T-helper 1 cell (primary cell): ENCODE data around the gene KLHDC3.
A peak's percentile ranks its signal among the peaks of the same experiment; 100 is the strongest.

Experiments used
- DNase-seq, 5 donors: peaks; one replicate each; pipeline ENCODE4 v3.0.0-alpha.2; 2012 to 2020
- total RNA-seq, 4 donors: gene quantifications; one replicate each; lab custom pipeline; 2026; lab: John Stamatoyannopoulos, UW

KLHDC3 gene, protein sequence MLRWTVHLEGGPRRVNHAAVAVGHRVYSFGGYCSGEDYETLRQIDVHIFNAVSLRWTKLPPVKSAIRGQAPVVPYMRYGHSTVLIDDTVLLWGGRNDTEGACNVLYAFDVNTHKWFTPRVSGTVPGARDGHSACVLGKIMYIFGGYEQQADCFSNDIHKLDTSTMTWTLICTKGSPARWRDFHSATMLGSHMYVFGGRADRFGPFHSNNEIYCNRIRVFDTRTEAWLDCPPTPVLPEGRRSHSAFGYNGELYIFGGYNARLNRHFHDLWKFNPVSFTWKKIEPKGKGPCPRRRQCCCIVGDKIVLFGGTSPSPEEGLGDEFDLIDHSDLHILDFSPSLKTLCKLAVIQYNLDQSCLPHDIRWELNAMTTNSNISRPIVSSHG
- total RNA-seq = 22.8 to 39.9 (median 32.0) reads per million in 4 donors

DNA sequence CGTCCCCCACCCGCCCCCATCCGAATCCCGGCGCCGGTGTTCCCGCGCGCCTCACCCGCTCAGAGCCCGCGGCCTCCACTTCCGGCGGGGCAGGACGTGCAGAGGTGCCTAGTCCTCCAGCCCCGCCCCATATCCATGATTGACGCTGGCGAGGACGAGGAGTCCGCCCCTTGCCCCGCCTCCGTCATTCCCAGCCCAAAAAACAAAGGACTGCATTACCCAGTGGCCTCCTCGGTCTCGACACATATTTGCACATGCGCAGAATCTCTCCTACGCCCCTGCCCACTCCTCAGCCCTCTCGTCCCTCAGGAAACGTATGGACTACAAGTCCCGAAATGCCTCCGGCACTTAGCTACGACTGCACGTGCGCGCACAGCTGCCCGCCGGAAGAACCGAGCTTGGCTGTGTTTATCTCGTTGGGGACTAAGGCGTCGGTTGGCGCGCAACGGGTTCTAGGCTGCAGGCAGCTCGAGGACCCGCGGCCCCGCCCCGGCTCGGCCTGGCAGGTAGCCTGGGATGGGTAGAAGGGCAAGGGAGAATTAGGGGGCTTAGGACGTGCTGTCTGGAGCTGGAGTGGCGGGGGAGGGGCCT, at the start of gene KLHDC3, which contains the start of gene MEA1:
KLHDC3 (plus strand) TSS at position 407 of the 591 bp plus-strand sequence. CDS start 2,944 bp downstream, outside the sequence.
MEA1 (minus strand) TSS at position 104 of the 591 bp plus-strand sequence. CDS start 133 bp downstream, outside the sequence.
- DNase-seq = peak; percentile 97 to 100 (median 99)

DNA sequence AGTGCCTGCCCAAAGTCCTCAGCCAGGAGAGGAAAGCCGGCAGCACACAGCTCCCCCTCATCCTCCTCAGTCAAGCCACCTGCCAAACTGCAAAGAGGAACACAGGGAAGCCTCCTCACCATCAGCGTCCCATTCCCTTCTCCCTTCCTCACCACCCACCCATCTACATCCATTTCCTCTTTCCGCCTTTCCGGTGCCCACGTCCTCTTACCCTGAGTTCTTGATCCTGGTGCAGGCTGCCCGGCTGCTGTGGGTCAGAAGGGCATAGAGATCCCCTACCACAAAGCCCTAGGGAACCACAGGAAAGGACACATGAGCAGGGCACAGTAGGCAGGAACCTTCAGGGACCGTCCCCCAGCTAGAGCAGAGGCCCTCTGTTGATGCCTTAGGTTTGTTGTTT, 47.5 kb upstream of the KLHDC3 start:
- DNase-seq = no peak

DNA sequence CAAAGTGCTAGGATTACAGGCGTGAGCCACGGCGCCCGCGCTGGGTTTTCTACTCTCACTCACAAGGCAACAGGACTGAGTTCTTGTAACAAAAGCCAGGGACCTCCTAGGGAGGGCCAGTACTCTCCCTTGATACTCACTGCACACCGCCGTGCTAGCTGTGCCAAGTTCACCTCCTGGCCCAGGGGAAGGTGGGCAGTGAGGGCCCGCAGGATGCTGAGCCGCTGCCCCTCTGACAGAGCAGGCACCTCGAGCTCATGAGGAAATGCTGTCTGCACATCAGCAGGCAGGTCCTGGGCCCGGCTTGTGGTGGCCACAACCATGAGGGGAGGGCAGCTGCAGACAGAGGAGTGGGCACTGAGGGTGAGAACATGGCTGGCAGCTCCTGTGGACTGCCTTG, 46.8 kb upstream of the KLHDC3 start:
- no peak for DNase-seq

DNA sequence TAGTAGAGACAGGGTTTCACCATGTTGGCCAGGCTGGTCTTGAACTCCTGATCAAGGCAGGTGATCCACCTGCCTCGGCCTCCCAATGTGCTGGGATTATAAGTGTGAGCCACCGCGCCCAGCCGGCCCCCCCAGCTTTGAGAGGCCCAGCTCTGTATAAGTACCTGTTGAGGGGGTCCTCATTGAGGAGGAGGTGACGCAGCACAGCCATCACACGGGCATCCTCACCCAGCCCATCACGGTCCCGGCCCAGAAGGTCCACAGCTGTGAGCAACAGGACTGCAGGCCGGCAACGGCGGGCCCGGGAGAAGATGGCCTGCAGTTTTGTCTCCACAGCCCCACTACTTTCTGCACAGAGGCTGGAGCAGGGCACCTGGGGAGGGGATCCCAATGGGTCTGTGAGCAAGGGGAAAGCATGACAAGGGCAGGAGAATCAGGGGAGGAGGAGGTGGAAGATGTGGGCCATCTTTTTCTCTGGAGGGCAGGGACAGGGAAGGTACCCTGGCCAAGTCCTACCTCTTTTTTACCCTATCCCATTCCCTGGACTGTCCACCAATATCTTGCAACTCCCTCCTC, 45.8 kb upstream of the KLHDC3 start:
- DNase-seq = no peak

DNA sequence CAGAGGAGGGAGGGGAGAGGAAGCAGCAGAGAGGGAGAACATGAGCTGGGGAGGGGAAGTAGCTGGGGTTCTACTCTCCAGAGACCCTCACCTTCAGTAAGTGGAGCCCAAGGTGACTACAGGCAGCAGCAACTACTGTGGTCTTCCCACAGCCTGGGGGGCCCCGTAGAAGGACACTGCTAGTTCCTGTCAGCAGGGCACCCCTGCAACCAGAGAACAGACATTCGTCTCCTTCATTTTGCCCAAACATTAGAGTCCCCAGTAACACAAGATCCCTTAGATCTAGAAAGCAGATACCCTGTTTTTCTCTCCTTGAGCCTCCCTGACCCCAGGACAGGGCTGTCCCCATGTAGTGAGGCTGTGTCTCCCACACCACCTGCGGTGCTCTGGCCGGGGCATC, 45.3 kb upstream of the KLHDC3 start:
- no peak for DNase-seq

DNA sequence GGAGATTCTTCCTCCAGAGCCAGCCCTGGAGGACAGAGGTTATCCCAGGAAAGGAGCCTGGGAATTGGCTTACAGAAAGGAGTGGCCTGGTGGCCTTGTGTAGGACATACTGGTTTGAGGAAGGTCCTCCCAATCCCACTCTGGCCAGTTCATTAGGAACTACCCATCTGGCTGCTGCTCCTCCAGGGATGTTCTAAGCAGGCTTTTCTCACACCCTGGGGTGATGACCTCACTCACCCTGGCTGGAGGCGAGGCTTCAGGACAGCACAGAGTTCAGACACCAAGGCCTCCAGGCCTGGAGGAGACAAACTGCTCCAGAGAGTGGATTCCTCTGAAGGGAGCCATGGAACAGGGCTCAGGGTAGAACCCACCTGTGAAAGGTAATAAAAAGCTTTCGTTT, 44.6 kb upstream of the KLHDC3 start:
- DNase-seq = no peak

DNA sequence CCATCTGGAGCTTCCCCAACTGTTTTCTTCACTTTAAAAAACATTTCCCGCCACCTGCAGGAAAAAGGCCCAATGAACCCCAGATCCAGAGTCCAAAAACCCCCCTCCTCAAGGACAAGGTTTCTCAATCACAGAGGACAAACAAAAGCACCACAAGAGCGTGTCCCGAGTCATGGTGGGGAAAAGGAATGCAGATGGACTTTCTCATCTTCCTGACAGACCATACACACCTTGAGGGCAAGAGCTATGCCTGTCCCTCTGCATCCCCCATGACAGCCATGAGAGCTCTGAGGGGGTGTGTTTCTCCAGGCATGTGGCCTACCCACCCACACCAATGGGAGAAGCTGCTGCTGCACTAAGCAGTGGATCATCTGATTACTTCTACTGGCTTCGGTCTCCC, 44.1 kb upstream of the KLHDC3 start:
- no peak for DNase-seq

DNA sequence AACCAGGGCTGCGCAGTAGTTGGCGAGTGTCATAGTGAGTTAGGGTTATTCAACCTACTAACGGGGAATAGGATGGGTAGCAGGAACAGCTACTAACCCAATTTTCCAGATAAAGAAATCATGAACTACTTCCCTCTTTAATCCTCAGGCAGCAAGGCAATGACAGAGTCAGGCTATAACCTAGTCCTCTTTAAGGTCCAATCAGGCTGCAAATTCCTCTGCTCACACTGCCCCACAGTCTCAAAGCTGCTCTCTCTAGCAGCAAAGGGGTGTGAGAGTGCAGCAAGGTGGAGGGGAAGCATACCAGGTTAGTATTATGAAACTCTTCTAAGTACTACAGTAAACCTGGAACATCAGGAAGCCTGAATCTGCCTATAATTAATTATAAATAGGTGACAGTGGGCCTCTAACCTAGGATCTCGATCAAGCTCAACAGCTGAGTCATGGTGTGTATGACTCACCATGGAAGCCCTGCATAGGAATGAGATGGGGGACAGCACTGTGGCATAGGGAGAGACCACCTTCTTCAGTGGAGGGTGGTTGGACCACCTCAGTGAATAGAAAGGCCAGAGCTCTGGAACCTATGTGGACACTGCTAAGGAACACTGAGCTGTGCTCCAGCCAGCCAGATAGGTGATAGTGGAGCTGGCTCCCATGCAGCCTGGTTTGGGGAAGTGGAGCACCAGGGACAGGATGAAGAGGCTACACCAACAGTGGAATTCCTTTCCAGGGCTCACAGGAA, 43.0 kb upstream of the KLHDC3 start:
- no peak for DNase-seq

DNA sequence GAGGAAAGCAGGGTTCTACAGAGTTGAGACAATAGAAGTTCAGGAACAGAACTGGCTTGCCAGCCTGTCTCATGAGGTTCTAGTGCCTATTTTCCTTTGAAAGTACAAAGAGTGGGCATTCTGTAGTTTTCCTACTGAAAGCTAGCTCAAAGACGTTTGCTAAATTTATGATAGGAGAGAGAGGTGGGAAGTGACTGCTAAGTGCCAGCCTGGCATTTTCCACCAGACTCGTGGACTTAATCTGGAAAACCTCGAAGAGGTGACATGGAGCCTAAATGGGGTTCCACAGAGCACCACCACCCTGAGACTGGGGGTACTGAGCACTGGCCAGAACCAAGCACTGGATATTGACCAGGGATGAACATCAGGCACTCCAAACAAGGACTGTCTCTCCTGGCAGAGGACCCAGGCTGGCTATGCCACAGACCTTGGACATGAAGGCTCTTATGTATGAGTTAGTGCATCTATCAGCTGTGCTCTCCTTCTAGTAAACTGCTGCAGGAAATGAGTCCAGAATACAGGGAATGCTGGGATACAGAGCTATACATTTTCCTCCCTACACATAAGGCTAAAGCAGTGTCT, 42.2 kb upstream of the KLHDC3 start:
- no peak for DNase-seq

DNA sequence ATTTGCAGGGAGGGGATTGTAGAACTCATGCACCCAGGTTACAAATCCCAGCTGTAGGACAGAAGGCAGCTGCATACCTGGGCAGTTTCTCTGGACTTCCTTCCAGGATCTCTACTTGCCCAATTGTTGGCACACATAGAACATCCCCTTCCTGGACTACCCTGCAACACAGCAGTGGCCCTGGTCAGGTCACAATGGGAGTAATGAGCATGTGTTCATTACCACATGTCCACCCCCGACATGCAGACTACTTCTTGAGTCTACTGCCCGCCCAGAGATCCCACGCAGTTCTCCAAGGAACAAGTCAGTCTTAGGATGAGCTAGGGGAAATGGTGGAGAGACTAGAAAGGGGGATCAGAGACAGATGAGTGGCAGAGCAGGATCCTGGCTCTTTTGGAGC, 40.1 kb upstream of the KLHDC3 start:
- DNase-seq = no peak

DNA sequence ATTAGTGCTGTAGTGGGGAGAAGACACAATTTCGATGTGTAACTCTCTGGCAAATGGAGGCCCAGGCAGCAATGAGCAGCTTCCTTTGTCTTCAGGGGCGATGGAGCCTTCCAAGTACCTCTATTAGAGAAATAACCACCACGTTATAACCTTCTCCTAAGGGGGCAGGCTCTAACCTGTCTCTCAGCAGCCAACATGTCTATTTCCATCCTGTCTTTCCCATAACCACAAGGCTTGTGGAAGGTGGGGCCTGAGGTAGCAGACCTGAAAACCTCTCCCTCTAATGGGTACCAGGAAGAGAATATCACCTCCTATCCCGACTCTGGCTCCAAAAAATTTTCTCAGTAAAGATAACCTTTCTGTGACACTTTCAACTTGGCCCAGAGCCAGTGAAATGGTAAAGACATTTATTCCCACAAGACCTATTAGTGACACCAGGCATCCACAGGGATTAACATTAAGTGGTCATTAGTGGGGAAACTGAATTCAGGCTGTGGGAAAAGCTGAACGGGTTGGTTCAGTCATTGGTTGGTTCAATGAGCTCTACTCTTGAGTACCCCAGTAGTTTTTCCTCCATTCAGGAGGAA, 39.0 kb upstream of the KLHDC3 start:
- no peak for DNase-seq

DNA sequence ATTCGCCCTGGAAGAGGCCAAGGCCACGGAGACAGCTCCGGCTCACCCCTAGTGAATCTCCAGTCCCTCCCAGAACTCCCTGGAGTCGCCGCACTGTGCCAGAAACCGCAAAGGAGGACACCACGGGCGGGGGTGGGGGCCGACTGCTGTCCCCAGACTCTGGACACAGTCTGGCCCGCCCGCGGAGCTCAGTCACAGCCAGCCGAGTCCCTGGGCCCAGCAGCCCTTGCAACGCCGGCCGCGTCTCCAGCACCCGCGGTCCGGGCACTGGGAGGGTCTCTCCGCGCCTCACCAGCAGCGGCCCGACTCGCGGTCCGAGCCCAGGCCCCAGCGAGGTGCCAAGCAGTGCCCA, 35.6 kb upstream of the KLHDC3 start:
- DNase-seq = no peak

DNA sequence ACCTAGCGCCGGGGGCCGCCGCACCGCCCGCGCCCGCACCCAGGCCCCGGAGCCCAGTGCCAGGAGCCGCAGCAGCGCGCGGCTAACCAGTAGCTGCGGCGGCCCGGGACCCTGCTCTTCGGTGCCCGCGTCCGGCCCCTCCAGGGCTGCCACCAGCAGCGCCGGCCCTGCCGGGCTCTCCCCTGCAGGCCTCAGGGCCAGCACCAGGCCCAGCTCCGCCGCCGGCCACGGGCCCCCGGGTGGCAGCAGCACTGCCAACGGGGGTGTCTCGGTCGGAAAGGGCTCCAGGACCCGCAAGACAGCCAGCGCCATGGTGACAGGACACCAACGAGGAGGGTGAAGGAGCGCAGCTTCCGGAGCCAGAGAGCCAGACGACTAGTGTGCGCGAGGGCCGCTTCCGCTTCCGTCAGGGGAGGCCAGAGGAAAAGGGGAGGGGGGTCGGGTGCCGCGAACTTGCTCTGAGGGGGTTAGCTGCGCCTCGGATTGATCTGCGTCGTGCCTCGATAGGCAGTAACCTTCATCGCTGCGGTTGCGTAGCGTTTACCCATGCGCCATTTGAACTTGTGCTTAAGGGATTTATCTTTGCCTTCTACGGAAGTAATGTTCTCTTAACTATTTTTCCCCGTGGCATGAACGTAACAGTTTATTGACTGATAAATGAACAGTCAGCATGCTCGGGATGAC, 35.1 kb upstream of the KLHDC3 start, which contains the start of gene PEX6:
PEX6 (minus strand) TSS at position 343 of the 684 bp plus-strand sequence; CDS start at position 312, 31 bp downstream.
- peak; percentile 87 to 95 (median 93) for DNase-seq

DNA sequence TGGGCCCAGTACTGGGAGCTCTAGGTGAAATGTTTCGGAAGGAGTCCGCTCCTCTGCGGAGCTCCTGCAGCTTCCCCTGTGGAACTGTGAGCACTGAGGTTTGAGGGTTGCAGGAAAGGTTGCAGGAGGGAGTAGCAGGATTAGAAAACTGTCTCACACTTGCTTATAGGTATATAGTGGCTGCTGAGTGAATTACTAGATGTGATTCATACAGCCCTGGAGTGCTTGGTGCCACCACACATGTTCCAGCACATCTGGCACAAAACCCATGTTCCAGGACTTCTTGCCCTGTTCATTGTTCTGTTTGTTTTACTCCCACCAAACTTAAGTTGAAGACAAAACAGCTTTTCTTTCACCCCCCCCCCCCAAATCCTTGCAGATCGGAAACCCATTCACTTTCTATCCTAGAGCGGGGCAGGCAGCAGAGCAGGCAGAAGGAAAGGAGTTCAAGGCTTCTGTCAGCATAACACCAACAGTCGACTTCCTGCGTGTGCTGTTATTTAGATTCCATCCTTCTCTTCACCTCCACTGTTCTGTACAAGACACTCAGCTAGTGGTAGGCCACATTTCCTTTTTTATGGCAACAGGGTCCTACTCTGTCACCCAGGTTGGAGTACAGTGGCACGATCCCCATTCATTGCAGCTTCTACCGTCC, 34.4 kb upstream of the KLHDC3 start:
- DNase-seq = peak in 1 of 5 donors; percentile 30

DNA sequence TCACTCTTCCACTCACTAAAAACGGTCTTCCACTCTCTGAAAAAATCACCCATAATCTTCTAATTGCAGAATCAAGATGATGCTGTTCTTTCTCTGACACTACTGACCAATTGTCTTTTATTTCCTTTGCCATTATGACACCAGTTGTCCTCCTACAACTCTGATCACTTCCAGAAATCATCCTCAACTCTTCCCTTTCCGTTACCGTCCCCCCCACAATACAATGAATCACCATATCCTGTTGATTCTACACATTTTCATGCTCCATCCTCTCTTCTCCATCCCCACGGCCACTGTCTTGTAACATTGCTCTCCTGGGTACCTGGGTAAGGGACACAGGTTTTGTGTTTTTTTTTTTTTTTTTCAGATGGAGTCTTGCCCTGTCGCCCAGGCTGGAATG, 32.2 kb upstream of the KLHDC3 start:
- DNase-seq = no peak

DNA sequence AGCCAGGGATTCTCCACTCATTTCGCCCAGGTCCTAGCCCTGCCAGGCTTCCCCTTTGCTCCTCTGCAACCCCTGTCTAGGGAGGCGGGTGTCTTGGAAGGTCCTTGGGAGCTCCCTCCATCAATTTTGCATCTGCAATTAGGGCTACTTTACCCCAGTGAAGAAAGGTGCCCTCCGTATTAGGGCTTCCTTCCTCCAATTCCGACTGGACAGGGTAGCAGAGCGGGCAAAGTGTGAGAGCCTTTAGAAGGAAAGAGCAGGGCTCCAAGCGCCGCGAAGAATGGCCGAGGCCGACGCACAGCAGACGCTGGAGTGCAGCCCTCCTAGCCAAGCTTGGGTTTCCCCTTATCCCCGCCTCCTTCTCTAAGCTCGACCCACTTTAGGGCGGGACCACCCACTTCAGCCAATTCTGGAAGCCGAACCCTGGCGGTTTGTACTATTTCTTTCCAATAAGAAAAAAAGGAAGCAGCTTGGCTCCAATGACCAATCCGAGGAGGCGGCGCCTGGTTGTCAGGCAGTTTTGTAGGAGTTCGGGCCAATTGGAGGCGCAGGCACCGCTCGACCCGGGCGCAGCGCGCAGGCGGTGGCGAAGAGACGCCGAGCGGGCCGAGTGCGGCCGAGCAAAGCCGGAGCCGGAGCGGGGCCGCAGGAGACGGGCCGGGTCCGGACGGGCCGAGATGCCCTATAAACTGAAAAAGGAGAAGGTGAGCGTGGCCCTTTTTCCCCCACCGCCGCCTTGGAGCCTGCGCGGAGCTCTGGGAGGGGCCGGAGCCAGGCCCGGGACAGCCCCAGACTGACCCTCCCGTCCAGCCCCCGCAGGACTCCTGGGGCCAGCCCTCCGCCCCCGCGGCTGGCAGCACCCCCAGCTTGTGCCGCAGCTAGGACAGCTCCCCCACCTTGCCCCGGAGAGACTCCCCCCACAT, 29.8 kb upstream of the KLHDC3 start, which contains the start of gene PPP2R5D:
PPP2R5D (plus strand) TSS at position 570 of the 923 bp plus-strand sequence; CDS start at position 678, 108 bp downstream.
- peak; percentile 92 to 98 (median 96) for DNase-seq

DNA sequence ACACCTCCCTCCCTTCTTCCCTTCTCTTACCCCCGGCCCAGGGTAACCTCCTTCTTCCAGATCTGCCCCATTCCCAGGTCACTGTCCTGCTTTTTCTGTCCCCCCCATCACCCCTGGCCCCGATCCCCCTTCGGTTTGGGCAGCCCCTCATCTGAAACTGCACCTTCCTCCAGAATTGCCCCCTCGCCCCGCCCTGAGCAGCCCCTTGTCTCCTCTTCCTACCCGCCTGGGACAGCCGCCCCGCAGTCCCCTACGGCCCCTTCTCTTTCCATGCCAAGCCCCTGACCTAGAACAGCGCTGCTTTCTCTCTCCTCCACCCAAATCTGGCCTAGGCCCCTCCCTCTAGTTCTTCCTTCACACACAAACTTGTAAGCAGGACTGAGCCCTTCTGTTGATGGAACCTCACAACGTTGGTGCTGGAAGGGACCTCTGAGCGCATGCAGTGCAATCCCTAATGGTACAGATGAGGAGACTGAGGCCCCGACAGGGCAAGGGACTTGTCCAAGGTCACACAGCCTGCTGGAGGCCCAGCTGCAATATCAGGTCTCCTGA, 29.0 kb upstream of the KLHDC3 start:
- no peak for DNase-seq

DNA sequence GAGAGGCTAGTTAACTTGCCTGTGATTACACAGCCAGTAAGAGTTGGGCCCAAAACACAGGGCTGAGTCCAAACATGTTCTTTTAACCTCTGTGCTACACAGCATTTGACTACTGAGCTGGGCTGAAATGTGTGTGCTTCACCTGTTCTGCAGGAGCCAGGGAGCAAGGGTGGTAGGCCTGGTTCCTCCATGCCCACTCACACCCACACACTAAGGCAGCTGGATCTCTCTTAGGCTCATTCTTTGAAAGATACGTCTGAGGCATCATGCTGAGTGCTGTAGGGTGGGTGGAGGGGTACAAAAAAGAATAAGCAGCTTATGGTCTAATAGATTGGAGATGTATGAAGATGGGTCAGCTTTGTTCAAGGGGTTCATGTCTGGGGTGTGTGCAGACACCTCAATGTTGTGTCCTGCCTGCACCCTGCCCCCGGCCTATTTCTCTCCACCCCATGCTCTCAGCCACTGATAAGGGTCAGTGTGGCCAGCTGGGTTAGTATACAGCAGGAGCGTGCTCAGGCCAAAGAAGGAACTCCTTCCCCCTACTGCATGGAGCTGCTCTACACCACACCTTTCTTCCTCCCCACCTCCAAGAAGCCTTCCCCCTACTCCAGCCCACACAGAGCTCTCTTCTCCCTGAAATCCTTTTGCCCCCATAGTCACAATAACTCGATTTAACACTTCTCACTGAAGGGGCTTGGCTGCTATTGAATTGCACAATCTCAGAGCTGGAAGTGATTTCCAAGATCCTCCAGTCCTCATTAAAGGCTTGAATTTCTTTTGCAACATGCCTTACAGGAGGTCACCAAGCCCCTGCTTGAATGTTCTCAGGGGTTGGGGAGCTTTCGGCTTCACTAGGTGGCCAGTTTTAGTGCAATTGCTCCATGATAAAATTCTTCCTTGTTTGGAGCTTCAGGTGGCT, 26.3 kb upstream of the KLHDC3 start:
- DNase-seq = no peak
